ENCODE data around the gene HOXA13.

The HOXA13 gene

DNA sequence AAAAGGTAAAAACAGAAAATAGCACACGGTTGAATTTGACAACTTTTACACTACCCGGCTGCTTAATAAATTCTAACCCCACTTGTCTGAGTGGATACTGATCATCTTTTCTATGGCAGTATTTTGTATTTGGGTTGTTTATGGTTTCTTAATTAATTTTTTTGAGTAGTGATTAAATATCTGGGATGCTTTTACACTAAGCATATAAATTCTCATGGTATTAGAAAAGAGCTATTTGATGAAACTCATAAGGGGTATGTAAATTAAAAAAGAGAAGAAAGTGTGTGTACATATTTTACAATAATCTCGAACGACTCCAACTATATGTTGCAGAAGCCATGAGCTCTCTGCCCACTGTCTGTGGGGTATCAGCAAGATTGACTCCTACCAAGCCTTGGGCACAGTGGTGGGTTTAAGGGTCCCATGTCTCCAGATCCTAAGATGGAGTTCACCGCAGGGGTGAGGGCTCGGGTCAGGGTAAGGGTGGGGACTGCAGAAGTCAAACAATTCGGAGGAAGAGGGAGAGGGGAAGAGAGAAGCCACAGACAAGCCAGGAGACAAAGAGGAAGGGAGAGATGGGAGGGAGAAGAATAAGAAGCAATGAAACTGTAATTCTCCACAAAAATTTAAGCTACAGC, 7.6 kb upstream of the HOXA13 start:
- no peak for DNase-seq (ENCODE audit: low spot score)

DNA sequence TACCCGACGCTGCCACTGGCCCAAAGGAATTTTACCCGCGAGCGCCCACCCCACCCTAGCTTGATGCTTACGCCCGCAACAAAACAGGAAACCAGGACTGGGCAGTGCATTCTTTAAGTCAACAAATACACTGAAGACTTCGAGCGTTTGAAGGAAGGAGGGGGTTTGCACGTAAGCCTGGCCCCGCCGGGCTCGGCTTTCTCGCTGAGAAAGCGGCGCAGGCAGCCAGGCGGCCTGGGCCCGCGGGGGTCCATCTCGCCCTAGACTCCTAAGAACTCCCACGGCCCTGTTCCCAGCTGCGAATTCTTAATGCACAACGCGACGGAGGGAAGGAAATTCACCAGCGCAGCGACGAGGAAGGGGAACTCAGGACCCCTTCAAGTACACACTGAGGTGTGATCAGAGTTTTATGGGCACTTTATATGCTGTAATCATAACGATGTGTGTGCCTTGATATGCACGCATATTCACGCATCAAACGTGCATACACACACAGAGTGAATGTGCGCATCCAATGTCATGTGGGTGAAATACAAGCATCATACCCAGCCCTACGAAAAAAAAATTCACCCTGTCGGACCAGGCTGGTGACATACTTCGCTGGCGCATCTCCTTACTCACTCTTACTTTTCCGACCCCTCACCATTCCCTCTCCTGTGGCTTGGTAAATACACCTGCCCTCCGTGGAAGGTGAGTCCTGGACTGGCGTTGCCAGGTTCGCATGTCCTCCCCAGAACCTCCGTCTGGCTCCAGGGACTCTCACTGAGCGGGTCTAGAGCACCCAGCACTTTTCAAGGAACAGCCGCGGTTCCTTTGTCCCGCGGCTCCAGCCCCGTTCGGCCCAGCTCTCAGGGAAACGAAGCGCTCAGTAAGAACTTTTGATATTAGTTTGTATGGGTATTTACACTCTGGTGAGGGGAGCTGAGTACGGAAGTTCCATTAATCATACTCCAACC, 5.7 kb upstream of the HOXA13 start:
- no peak for DNase-seq (ENCODE audit: low spot score)

DNA sequence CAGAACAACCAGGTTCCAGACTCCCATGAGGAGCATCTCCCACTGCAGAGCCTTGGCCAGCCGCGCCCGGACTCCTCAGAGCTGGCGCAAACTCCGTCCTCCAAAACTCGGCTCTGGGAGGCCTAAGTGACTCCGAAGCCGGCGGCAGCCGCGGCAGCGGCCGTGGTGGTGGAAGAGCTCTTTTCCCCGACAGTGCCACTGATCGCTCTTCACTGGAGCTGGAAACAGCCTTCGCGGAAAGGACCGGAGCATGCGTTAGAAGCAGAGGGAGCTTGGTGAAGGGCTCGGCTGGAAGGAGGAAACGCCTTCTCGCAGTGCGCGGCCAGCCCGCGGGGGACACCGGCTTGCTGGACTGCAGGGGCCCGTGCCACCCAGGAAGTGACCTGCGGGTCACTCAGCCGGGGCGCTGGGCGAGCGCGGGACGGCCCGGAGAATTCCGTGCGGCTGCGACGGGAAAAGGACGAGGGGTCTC, 5.0 kb upstream of the HOXA13 start:
- no peak for DNase-seq (ENCODE audit: low spot score)

DNA sequence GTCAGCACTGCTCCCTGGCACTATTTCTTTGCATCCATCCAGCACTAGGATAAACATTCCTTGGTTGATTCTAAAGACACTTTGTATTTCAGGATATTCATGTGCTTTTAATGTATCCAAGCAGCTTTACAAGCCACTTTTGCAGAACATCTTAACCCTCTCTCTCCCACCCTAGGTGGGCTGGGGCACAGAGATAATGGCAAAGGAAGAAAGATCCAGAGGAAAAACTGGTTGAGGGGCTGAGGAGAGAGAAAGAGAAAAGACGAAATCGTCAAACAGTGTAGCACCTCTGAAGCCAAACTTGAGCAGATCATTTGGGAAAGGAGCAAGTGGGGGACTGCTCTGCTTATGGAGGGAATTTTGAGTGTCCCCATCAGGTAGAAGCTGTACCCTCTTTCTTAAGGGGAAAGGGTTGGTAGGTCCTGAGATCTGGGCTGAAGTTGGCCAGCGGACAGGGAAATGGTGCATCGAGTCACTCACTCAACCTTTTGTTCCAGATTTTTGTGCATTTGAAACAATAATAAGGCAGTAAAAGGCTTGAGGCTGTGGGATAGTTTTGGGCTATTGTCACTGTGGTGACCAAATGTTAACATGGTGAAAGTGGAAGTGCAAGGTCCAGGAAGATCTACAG, 4.2 kb upstream of the HOXA13 start:
- DNase-seq (ENCODE audit: low spot score), result no peak

DNA sequence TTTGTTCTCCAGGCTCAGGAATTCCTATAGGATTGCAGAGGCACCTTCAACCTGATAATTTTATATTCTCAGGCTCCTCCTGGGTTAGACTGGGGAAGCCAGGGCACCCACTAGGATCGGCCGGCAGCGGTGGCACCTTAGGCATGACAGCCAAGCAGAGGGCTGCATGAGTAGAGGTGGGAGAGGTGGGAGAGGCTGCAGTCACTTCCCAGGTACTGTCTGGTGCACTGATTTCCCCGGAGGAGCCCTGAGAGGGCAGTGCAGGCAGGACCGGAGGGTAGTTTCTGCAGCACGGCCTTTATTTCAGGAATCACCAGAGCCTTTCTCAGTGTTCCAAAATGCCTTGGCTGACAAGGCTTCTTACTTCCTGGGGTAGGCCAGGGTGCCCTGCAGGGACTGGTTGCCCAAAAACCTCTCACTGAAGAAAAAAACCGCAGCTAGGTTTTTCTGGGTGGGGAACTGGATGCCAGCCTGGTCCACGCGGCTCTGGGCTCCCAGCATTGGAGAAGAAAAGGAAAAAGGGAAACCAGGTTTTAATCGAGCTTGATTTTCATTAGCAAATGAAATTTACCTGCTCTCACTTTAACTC, 3.6 kb upstream of the HOXA13 start:
- no peak for DNase-seq (ENCODE audit: low spot score)

DNA sequence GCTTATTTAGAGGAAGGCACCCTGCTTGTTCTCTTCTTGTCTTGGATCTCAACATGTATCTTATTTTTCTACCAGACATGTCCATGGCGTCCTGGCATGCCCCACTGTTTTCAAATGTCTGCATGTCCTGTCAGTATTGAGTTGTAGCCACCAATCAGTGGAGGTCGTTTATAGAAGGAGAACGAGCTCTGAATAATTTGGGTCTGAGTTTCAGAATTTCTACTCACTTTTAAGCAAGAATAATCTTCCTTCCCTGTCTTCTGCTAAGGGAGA, 2.9 kb upstream of the HOXA13 start:
- no peak for DNase-seq (ENCODE audit: low spot score)

DNA sequence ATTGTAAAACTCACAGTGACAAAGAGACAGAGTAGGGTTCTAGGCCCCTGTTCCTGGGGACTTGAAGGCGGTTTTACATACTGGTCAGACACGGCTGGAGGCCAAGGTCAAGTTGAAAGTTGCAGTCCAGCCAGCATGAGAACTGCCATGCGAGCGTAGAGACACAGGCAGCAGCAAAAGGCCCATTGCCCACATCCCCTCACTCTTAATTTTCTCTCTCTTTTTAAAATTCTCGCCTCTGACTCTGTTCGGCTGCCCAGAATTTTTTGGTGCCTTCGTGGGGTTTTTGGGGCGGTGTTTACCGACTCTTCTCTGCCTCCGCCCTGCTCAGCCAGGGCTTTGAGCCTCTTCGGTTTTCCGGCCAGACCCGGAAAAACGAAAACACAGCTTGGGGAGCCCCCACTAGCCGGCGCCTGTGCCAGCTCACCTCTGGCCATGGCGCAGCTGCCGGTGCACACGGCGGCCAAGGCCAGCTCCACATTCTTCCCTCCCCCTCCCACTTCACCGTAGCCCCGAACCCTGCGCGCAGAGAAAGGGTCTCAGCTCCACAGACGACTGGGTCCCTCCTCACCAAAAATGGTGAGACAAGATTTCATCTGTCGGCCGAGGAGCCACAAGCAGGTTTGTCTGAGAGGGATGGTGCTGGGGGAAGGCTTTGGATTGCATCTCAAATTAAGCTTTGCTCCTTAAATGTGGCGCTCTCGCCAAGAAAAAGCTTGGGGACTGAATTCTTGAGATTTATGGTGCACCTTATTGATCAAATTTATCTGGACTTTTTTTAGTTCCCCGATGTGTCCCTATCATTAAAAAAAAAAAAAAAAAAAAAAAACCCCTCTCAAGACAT, 2.3 kb upstream of the HOXA13 start:
- DNase-seq (ENCODE audit: low spot score), result no peak

DNA sequence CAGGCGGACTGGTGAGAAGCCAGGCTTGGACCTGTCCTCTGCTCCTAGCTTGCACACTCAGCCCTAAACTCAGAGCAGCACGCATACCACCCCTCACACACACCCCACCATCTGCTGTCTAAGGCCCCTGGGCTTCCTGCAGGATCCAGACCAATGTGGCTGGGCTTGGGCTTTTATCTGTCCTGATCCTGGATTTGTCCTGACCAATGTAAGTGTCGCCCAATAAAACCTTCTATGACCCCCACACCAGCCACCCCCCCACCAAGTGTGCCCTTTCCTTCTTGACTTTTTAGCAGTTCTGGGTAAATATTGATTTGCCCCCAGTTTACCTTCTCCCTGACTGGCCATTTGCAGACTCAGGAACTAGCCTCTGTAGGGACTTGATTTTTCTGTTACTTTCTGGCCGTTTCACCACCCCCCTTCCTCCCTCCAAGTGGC, 1.7 kb upstream of the HOXA13 start:
- no peak for DNase-seq (ENCODE audit: low spot score)

DNA sequence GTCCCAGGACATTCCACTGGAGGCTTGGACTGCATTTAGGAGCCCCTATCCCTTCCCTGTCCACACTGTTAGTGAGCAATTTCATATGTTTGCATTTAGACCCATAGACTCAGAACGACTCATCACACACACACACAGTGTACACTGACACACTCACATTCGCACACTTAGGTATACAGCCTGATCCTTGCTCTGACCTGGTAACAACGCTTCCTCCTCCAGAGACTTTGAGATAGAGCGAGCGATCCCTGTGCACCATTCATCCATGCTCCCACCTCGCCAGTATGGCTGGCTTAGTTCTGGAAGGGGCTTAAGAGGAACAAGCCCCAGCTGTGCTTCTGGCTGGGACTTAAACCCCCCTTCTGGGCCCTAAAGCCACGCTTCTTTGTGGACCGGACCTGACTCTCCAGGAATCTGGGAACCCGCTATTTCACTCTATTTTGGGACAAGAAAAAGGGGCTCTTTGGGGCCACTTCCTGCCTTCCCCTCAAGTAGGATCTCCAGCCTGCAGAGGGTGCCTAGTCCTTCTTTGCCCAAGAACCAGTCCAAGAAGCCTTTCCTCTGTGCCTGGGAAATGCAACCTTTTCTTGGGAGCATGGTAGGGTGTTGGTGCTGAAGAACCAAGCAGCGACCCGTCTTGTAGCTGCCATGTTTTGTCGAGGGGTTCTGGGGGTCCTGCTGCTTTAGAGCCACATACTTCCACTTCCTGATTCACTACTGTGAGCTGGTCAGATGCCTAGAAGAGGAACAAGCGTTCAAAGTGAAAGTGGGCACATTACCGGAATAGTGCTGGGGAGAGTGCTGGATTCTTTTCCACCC, 1.1 kb upstream of the HOXA13 start:
- peak; percentile 59 for DNase-seq (ENCODE audit: low spot score)

DNA sequence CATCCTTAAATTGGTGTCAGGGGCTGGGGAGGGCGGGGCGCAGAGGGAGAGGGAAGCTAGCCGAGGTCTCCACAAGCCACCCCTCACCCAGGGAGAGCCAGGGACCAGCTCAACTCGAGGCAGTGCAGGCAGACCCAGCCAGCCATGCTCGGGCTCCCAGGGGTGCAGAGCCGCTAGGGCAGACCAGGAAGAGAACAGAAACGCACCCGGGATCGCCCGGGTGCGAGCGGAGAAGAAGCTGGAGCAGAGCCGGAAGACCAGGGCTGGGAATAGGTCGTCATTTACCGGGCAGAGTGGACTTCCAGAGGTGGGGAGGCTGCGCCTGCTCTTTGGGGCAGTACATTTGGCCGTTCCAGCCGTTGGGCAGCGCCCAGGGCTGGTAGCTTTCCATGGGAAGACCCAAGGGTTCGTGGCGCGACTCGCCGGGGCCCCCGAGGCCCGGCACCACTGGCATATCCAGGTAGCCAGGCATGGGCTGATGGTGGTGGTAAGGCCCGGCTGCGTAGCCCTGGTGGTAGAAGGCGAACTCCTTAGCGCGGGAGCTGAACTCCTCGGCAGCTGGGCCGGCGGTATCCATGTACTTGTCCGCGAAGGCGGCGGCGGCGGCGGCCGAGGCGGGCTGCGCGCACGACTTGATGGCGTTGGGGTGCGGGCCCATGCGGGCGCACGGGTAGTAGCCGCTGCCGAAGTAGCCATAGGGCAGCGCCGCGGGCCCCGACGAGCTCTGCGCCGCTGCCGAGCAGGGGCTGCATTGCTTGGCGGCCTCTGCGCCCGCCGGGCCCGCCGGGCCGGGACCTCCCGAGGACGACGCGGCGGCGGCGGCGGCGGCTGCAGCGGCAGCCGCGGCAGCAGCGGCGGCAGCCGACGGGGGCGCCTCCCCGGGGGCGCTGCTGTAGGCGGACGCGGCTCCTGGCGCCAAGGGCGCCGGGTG, 755 bp downstream of the HOXA13 start:
- peak; percentile 52 for DNase-seq (ENCODE audit: low spot score)

DNA sequence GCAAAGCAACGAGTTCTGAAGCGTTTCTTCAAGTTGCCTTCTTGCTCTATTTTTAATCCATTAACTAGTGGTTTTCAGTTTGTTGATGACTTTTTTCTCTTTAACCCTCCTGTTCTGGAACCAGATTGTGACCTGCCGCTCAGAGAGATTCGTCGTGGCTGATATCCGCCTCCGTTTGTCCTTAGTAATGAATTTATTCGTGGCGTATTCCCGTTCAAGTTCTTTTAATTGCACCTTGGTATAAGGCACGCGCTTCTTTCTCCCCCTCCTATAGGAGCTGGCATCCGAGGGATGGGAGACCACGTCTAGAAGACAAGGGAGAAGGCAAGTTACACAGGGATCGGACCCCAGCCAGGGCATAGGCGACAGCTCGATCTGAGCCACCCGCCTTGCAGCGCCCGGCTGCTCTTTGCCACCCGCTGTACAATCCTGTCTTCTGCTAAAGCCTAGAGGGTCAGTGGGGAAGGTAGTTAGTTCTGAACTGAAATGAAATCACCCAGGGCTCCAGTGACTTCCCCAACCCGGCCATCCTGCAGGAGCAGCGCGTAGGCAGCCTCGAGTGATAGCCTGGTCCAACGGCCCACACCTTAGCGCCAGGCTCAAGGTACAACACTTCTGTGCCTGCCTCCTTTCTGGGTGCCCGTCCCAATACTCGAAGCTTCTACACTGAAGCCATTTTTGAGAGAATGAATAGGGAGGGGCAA, 1.6 kb downstream of the HOXA13 start:
- DNase-seq (ENCODE audit: low spot score), result peak; percentile 19

DNA sequence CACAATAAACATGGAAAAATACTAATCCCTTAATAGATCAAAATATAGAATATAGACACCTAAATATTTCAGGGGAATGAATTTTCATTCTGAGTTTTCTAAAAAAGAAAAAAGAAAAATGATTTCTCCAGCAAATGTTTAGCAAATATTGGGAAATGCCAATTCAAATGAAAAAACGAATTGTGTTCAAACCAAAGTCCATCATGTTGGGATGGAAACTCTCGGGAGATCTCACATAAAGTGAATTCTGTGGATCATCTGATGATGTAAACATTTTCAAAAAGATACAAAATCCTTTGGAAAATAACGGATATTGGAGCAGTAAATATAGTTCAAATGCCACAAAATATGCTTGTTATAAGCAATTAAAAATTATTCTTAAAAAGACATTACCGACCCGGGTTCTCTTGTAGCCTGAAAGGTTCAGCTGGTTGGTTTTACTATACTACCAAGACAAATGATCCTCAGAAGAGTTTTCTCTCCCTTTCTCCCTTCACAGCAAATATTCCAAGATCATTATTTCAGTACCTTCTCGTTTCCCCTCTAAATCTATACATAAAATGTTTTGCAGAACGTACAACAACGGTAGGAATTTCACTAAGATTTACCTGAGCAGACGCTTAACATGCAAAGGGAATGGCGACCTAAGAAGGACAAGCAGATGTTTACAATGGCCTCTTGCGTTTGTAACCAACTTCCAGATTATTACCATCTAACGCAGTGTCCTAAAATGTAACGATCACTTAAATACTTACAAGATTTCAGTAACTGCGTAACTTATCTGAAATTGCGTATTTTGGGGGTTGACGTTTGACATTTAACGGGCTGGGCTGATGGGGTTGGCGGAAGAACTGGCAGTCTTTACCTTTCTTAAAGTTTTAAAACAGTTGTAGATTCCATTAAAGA, 2.5 kb downstream of the HOXA13 start:
- no peak for DNase-seq (ENCODE audit: low spot score)

DNA sequence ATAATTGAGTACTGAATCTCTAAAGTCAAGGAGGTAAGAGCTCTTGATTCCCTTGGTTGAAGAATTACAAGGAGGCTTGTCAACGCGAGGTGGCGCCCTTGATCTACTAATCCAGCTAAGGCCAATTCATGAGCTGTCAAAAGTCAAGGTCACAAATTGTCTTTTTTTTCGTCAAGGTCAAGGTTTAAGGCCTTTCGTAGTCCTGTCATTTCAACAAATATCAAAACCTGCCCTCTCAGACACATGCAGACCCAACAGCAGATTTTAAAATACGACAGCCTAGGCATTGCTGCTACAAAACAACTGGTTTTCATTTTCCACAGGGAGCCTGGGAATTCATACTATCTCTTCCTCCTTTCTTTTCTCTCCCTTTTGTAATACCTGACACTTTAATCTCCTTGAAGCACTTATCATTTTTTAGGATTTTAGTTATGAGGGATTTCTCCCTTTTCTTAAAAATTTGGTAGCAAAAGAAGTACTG, 3.6 kb downstream of the HOXA13 start:
- DNase-seq (ENCODE audit: low spot score), result peak; percentile 83

DNA sequence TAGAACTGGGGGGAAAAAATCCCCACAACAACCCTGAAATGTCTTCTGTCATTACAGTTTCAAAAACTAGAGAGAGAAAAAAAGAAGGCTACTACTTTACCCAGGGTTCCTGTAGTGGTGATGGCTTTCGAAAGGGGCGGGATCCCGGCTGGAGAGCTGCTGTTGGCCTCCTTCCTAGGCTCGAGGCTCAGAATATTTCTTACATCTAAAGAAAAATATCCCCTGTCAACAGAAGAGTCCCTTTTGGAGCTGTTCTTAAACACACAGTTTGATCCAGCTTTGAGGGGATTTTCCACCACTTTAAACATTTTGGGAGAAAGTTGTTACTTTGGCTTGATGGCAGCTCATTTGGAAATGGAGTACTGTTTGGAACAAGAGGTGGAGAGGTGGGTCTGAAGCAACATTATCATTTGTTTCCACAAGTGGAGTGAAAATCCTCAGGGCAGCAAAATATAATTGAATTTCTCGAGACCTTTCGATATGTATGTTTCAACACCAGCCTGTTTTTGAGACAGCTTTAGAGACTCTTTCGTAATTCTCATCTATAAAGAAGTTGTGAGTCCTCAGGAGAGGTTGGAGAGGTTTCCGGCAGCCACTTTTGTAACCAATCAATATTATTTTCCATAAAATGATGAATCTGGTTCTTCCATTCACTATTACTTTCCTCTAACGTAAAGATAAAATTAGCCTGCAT, 5.1 kb downstream of the HOXA13 start:
- DNase-seq (ENCODE audit: low spot score), result no peak

DNA sequence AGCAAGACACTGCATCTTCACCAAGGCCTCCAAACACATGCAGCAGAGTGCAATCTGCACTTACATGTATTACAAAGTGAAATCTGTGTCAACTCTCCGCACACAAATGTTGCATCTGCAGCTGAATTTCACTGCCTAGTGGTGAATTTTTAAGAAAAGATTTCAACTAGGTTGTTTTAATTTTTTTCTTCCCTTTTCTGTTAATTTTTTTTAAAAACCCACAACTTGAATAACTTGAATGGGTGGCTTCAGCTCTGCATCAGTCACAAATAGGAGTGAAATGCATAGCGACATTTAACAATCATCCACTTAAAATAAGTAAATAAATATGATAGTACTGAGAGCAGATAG, 5.9 kb downstream of the HOXA13 start:
- no peak for DNase-seq (ENCODE audit: low spot score)

DNA sequence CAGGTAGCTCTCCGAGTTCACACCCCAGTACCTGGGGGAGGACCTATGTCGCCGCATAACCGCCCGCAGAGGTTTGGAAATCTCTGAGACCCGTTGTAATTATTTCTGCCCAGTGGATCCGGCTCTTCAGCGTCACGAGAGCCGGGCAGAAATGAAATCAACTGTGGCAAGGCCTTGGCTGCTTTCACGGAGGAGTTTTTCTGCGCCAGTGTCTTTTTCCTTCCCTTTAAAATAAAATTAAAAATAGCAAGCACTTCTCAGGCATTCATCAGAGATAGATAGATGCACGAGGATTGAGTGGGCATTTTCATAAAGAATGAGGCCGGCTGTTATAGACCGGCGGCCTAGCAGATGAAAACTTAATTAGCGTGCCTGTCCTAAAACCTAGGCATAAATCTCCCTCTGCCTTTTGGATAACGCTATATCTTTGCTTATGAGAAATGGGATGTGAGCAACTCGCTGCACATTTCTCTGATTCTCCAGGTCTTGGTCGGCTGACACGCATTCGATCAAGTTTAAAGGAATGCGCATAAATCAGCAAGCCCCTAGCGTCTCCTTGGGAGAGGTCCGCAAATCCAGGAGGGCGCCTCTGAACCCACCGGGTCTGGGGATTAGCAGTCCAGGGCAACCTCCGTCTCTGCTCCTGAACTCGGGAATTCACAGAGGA, 6.4 kb downstream of the HOXA13 start:
- no peak for DNase-seq (ENCODE audit: low spot score)
